Adrenal gland (tissue), 12 donors: ENCODE measurements around the gene SLC28A1. TPM values are rescaled to one million over a fixed set of nuclear protein-coding genes. Genes with fewer than 3 reads are reported as not detected.

Source experiments
- DNase-seq, 7 donors: peaks; one replicate each; pipeline ENCODE4 v3.0.0-alpha.2; 2019 to 2020
- H3K27ac ChIP-seq, 5 donors: fragments of 200-600 bp; sonication (generic) in 4 of 5; 1 replicate in 3 of 5; 2 replicates in 2 of 5; pipeline versions ENCODE4 v1.5.1 to v1.8.0; 2016 to 2020; ENCODE audit warnings: mild to moderate bottlenecking in 1 of 5
- H3K27me3 ChIP-seq: fragments of 200-600 bp; 2 replicates; pipeline ENCODE4 v1.8.0; 2021
- H3K36me3 ChIP-seq, 2 donors: fragments of 200-600 bp; replicated peaks in 1 of 2; 1 replicate in 1 of 2; 2 replicates in 1 of 2; pipeline versions ENCODE4 v1.5.1 to v1.8.0; 2018 to 2022
- H3K4me1 ChIP-seq, 2 donors: fragments of 200-600 bp; replicated peaks in 1 of 2; 1 replicate in 1 of 2; 2 replicates in 1 of 2; pipeline versions ENCODE4 v1.5.1 to v1.8.0; 2018 to 2021
- H3K4me3 ChIP-seq, 4 donors: fragments of 200-600 bp; sonication (generic) in 3 of 4; one replicate each; pipeline ENCODE4 v1.5.1; 2016 to 2018
- H3K9me3 ChIP-seq, 3 donors: fragments of 200-600 bp; sonication (generic) in 1 of 3; replicated peaks in 1 of 3; 1 replicate in 2 of 3; 2 replicates in 1 of 3; pipeline versions ENCODE4 v1.5.1 to v1.8.0; 2016 to 2021
- POLR2A ChIP-seq, 2 donors: fragments of 450-650 bp; IDR thresholded peaks; one replicate each; pipeline ENCODE4 v1.6.1; 2017; ENCODE audit warnings: antibody characterized with exemption in 2 of 2, mild to moderate bottlenecking in 2 of 2, moderate library complexity in 1 of 2
- WGBS, 4 donors: extraction: QIAGEN DNeasy Blood & Tissue Kit in 2 of 4; methylation state at CpG; one replicate each; pipeline versions ENCODE4 v1.1.5 to v1.1.7; 2013 to 2017; 5-methylcytosine and 5-hydroxymethylcytosine counted together
- intact Hi-C, 2 donors: fragments of 100-400 bp; cut with DNase I; formaldehyde crosslinking; loops; one replicate each; pipeline versions ENCODE4 v1.14.1 to v1.15.0; 2022 to 2023
- polyA plus RNA-seq, 3 donors: library from polyadenylated mRNA; stranded (reverse); fragments of 200-250 nt in 2 of 3; fragments of 350-450 nt in 1 of 3; fragmentation: Illumina TruSeq in 1 of 3; extraction: RNeasy Lipid Tissue Mini Kit (QIAGEN cat#74804) in 1 of 3; gene quantifications; one replicate each; pipeline ENCODE4 v1.2.3, GENCODE V29; 2013 to 2014
- total RNA-seq, 9 donors: library from RNA; depleted of rRNA in 4 of 9; stranded (reverse); fragments of >200 nt in 4 of 9; fragments of 120-200 nt in 1 of 9; fragmentation: NEBNext Ultra II Directional in 1 of 9; extraction: Animal tissue kit (Norgen Biotek cat#: 25700) in 1 of 9; gene quantifications; one replicate each; pipeline versions ENCODE4 v1.1.0 to v1.2.4, GENCODE V29; 2013 to 2023
- TF ChIP-seq, protein P1 (sequence below), 6 experiments: fragments of 450-650 bp in 4 of 6; fragments of 200-600 bp in 2 of 6; sonication (generic) in 1 of 6; IDR thresholded peaks; 1 replicate in 5 of 6; 2 replicates in 1 of 6; pipeline versions ENCODE4 v1.5.1 to v1.8.0; 2016 to 2021; ENCODE audit warnings: antibody characterized with exemption in 6 of 6, mild to moderate bottlenecking in 2 of 6, moderate library complexity in 1 of 6
- donor health status: healthy with polysubstance abuse.
- donor health status: Bipolar disorder and iron deficiency.
- donor health status: DM: yes; HTN: yes; CAD: no.
- donor health status: DM: no; HTN: no; CAD: no.
- donor health status: DM: no; HTN: no; CAD: no.
- donor health status: DM: yes; HTN: yes; CAD: no.

Gene SLC28A1
- total and polyA plus RNA-seq, 12 donors, result 0.03 to 0.19 (median 0.11) TPM; not detected in 4

DNA sequence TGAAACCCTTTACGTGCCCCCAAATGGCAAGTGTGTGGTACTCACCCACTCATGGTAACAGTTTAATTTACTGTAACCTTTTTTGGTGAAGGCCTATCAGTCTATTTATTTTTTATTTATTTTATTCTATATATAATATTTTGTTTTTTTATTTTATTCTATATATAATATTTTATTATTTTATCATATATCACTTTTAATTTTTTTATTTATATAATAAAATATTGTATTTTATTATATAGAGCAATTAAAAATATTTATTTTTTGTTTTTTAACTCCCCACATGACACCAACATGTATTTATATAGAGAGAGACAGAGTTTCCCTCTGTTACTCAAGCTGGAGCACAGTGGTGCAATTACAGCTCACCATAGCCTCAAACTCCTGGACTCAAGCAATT, 41.4 kb downstream of the SLC28A1 start:
- no peaks in the 10 kb centered on the region for H3K36me3 ChIP-seq
- H3K27me3 ChIP-seq, result no peaks in the 10 kb centered on the region
- no peak overlapping the region for H3K4me3 ChIP-seq
- 92 to 98% (median 94%) methylated on average over 1 of the region's 1 CpG for WGBS, 4 donors
- intact Hi-C loops, result loop anchor here (10.0 kb wide), 2 partner anchors 51 to 61 kb away; no protein-coding TSS in a partner anchor
- no peak for DNase-seq
- H3K9me3 ChIP-seq, result no peaks in the 10 kb centered on the region
- H3K4me1 ChIP-seq, result peaks cover 16 to 17% of the 10 kb centered on the region in 2 donors
- TF ChIP-seq, protein P1, sequence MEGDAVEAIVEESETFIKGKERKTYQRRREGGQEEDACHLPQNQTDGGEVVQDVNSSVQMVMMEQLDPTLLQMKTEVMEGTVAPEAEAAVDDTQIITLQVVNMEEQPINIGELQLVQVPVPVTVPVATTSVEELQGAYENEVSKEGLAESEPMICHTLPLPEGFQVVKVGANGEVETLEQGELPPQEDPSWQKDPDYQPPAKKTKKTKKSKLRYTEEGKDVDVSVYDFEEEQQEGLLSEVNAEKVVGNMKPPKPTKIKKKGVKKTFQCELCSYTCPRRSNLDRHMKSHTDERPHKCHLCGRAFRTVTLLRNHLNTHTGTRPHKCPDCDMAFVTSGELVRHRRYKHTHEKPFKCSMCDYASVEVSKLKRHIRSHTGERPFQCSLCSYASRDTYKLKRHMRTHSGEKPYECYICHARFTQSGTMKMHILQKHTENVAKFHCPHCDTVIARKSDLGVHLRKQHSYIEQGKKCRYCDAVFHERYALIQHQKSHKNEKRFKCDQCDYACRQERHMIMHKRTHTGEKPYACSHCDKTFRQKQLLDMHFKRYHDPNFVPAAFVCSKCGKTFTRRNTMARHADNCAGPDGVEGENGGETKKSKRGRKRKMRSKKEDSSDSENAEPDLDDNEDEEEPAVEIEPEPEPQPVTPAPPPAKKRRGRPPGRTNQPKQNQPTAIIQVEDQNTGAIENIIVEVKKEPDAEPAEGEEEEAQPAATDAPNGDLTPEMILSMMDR (IDR thresholded peaks at IDR 0.05), result no peak
- no peak for TF ChIP-seq POLR2A (IDR thresholded peaks at IDR 0.05)
- no peak overlapping the region for H3K27ac ChIP-seq

DNA sequence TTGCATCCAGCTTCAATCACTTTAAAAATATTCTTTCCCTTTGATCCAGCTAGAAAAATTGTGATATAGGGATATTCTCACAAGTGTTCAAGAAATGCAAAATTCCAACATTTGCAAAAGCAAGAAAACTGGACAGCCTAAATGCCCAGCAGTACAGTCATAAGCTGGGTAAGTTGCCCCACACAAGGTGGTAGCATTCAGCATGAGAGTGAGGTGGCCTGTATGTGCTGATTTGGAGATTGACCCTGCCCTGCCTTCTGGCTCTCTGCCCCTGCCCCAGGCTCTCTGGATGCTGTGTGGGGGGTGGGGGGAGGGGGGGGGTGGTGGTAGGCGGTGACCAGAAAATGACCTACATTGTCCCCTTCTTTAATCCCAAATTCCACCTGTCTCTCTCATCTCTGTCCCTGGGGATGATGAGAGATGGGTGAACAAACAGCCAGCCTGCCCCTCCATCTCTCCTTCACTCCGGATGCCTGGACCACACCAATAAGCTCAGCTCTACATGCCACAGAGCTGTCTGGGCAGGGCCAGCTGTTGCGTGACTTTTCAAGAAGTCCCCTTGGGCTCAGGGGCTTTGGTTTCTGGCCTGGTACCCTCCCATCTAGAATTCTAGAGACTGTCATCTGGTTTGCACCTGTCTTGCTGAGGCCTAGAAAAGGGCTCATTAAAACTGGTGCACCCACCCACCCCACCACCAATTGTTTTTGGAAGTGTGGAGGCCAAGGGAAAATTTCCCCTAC, 42.2 kb downstream of the SLC28A1 start:
- no peaks in the 10 kb centered on the region for H3K36me3 ChIP-seq
- intact Hi-C loops, result loop anchor here (10.0 kb wide), 2 partner anchors 52 to 62 kb away; no protein-coding TSS in a partner anchor
- DNase-seq, result no peak
- TF ChIP-seq POLR2A (IDR thresholded peaks at IDR 0.05), result no peak
- TF ChIP-seq, protein P1 (IDR thresholded peaks at IDR 0.05), result no peak
- H3K27me3 ChIP-seq, result no peaks in the 10 kb centered on the region
- WGBS, 4 donors, result 85 to 100% (median 94%) methylated on average over 3 of the region's 3 CpGs
- H3K9me3 ChIP-seq, result no peaks in the 10 kb centered on the region
- H3K4me1 ChIP-seq, result peaks cover 16 to 17% of the 10 kb centered on the region in 2 donors
- no peak overlapping the region for H3K4me3 ChIP-seq
- H3K27ac ChIP-seq, result no peak overlapping the region

DNA sequence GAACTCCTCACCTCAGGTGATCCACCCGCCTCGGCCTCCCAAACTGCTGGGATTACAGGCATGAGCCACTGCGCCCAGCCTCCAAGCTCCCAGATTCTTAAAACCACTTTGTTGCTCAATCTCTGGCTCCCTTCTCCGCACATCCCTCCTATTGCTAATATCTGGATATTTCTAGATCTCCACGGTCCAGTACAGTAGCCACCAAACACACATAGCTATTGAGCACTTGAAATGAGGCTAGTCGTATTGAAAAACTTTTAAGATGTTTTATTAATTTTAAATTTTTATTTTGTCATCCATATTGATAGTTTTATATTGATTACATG, 44.3 kb downstream of the SLC28A1 start:
- DNase-seq, result no peak
- Histone ChIP-seq H3K27ac (no peak overlapping the region), H3K27me3 (no peaks in the 10 kb centered on the region), H3K9me3 (no peaks in the 10 kb centered on the region), H3K4me1 (peaks cover 16 to 17% of the 10 kb centered on the region in 2 donors), H3K36me3 (no peaks in the 10 kb centered on the region), H3K4me3 (no peak overlapping the region)
- no peak for TF ChIP-seq POLR2A (IDR thresholded peaks at IDR 0.05)
- WGBS, 4 donors, result 67 to 78% (median 70%) methylated on average over 6 of the region's 6 CpGs
- intact Hi-C loops, result loop anchor here (10.0 kb wide), 2 partner anchors 54 to 64 kb away; no protein-coding TSS in a partner anchor

DNA sequence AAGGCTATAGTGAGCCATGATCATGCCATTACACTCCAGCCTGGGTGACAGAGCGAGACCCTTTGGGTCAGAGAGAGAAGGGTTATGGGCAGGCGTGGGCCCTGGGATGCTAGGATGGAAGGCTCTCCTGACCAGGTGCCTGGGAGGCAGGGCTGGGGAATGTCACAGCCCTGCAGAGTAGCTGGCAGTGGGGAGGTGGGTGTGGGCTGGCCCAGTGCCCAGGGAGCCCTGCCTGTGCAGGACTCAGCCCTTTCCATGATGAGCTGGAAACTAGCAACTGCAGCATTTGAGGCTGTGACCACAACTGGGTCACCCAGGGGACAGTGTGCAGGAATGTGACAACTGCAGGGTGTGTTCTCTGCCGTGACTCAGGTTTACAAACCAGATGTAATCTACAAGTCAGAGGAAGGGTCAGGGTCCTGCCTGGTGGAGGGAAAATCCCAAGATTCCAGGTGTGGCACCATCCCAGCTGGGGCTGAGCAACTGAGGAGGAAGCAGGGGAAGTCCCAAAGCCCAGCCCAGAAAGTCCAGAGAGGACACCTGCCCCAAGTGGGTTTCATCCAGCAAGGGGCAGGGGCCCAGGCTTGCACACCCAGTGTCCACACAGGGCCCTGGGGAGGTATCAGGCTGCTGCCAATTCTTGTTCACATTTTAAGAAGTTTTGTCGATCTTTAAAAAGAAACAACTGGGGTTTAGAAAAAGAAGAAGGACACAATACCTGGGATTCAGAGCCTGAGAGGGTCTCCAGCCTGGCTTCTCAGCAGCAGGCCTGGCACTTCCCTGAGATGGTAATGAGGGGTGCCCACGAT, 45.5 kb downstream of the SLC28A1 start:
- H3K4me1 ChIP-seq, result peaks cover 8 to 9% of the 10 kb centered on the region in 2 donors
- H3K27ac ChIP-seq, result peak overlapping the region in 2 of 5 donors; percentile 26 to 32
- intact Hi-C loops, result loop anchor here (10.0 kb wide), 4 partner anchors 55 to 335 kb away; partner anchors contain the start of gene SEC11A (in 1 of the 2)
- no peak overlapping the region for H3K4me3 ChIP-seq
- TF ChIP-seq POLR2A (IDR thresholded peaks at IDR 0.05), result no peak
- TF ChIP-seq, protein P1 (IDR thresholded peaks at IDR 0.05), result no peak
- WGBS, 4 donors, result 62 to 89% (median 75%) methylated on average over 3 to 5 of the region's 5 CpGs
- DNase-seq, result peak; percentile 57 to 83 (median 74)
- H3K27me3 ChIP-seq, result no peaks in the 10 kb centered on the region
- H3K36me3 ChIP-seq, result no peaks in the 10 kb centered on the region
- H3K9me3 ChIP-seq, result no peaks in the 10 kb centered on the region
